C1 segment of cervical spinal cord (tissue), 14 donors: Measurements from ENCODE around the gene ZCCHC14.
A peak's percentile ranks its signal among the peaks of the same experiment; 100 is the strongest.
"Not testable (repeated sequence)": the region's sequence is repeated elsewhere in the genome, so short reads cannot be mapped to it uniquely, and the experiment has no call there.

ENCODE experiments used
- DNase-seq, 14 donors: peaks; one replicate each; lab custom pipeline; 2025; lab: John Stamatoyannopoulos, UW

The ZCCHC14 gene

DNA sequence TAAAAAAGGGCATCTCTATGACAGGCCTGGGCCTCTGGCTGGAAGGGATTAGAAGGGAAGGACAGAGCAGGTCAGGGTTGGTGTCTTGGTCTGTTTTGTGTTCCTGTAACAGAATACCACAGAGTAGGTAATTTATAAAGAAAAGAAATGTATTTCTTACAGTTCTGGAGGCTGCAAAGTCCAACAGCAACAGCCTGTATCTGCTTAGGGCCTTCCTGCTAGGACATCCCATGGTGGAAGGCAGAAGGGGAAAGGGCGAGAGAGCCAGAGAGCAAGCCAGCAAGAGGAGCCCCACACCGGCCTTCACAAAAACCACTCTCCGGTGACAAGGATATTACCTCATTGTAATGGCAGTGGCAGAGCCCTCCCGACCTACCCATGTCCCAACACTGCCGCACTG lies 11.1 kb downstream of the ZCCHC14 start:
- DNase-seq: not testable (repeated sequence)

DNA sequence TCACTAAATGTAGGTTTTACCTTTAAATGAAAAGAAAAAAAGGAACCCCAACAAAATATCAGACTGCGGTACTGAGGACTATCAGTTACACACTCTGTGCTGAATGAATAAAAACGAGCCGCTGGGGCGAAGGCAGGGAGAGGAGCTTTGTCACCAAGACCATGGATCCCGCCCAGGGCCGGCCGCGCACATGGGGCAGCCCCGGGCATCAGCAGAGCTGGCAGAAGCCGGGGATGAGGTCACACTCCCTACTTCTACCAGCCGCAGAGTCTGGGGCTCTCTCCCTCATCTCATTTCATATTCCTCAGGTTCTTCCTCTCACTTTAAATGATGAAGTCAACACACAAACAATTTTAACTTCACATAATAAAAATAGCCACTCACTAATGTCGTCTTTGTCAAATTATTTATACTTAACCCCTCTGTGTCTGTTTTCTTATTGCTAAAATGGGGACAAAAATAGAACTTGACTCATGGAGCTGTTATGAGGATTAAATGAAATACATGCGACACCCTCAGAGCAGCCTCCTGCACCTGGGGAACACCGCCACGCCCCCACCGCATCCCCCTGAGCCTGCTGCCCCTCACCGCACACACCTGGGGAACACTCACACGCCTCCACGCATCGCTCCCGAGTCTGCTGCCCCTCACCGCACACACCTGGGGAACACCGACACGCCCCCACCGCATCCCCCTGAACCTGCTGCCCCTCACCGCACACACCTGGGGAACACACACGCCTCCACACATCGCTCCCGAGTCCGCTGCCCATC lies 15.4 kb downstream of the ZCCHC14 start:
- DNase-seq: peak in 11 of 14 donors; percentile 23 to 78 (median 50)

DNA sequence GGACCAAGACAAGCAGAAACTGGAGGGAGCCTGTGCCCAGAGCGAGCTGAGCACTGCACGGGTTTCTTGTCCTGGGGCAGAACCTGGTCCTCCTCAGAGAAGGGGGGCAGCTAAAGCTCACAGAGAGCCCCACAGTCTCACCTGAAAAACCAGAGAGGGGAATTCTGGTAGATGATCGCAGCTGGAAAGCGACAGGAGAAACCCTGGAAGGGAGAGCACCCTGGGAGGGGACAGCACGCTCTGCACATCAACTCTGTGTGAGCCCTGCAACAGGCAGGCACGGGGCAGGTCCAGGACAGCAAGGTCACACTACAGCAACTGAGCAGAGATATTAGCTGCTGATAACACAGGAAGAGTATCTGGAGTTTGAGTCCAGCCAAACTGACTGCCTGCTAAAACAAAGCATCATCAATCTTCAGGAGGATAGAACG lies 18.2 kb downstream of the ZCCHC14 start:
- DNase-seq: no peak

DNA sequence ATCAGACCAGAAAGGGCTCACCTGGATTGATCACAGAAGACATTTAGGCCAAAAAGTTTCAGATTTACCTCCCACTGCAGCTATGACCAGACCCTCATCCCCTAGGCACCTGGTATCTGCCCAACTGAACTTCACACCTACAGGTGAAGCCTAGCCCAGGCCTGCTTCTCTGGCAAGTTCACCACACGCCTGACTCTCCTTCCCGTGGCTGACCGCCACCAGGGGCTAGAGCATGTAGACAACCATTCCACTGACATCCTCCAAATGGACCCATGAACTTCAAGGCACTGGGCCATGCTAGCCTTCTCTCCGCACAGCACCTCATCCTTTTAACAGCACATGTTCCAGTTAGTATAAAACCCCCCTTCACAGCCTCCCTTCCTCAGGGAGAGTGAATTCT lies 18.8 kb downstream of the ZCCHC14 start:
- DNase-seq: no peak

DNA sequence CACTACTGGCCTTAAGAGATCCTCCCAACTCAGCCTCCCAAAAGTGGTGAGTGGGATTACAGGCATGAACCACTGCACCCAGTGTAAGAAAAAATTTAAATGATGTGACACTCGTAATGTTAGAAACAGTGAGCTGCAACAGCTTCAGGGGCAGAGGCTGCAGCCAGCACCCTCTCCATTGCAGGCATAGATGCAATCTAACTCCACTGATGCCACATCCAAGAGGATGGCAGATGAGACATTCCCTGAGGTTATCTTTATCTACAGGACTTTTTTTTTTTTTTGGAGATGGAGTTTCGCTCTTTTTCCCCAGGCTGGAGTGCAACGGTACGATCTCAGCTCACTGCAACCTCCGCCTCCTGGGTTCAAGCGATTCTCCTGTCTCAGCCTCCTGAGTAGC lies 19.9 kb downstream of the ZCCHC14 start:
- DNase-seq: no peak

DNA sequence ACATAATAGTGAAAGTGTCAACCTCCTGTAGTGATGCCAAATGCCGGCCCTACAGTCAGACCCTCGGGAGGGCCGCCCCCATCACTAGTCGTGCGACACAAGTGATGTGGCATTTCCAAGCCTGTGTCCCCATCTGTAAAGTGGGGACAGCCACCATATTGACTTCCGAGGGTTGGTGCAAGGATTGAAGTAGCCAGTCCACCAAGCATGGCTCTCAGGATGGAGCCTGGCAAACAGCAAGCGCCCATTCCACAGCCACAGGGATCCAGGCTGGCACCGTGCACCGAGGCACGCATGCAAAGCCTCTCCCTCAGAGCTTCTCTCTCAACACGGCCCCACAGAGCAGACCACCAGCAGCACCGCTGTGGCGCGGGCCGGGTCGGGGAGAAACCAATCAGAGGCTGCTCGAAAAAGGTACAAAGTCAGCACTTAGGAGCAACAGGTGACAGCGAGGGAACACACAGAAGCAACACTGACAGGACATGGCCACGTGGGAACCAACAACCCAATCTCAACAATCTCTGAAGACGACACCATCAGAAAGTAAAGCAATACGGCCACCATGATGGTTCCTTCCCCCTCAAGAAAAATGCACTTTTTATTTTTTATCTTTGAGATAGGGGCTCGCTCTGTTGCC lies 20.6 kb downstream of the ZCCHC14 start:
- no peak for DNase-seq

DNA sequence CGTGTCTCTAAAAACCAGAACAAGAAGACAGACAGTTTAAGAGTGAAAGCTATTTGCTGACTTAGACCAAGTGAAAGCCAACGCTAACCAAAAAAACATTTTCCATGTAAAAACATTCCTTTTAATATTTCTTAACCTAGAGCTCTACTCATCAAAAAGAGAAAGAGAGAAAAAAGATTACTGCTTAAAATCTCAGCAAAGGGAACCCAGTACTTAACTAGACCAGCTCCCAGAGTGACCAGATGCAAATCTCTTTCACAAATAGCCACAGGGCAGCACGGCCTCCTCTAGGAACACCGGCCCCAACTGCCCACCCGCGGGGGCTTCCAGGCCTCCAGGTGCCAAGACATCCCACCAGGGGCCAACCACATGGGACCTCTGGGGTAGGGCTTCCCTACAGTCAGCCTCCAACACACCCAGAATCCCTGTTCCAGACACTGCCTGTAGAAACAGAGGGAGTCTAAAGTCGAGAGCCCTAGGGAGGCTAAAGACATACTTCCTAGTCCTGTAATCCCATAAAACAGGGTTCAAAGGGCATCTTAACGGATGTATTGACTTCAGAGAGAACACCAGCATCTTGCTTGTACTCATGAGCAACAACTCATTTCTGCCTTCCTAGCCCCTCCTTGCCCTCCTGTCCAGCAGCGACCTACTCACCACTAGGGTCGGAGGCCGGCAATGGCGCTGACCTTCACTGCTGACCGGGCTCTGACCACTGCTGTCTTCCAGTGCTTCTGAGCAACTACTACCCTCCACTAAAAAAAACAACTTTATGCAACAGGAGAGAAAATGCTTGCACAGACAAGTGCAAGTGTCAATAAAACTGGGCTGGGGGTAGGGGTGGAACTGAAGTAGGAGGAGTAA lies 21.3 kb downstream of the ZCCHC14 start:
- DNase-seq: no peak

DNA sequence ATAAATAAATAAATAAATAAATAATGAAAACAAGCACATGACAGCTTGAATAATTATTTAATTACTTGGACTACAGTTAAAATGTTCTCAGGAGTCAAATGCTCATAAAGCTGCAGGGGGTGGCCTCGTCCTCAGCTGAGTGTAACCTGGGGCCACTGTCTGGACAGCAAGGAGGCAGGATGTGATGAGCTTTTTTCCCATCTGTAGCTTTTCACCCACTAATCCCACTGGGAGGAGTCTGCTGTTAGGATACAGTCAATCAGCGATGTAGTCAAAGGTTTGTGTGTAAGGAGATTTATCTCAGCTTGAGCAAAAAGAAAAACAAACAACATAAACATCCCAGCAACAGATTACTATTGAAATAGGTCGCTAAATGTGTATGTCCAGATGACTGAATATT lies 22.5 kb downstream of the ZCCHC14 start:
- DNase-seq: no peak

DNA sequence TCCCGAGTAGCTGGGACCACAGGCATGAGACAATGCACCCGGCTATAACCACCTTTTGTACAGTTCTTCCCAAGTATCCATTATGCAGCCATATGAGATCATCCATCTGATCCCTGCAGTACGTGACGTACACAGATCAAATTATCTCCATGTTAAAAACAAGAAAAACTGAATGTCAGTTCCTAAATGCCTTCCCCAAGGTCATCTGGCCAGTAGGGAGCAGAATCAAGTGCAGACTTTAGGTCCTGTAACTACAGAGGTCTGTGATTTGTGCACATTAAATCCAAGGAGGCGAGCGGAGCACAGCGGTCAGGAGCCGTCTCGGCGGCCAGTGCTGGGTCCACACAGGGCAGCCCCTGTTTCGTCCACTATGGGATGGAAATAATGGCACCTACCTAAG lies 23.7 kb downstream of the ZCCHC14 start:
- no peak for DNase-seq

DNA sequence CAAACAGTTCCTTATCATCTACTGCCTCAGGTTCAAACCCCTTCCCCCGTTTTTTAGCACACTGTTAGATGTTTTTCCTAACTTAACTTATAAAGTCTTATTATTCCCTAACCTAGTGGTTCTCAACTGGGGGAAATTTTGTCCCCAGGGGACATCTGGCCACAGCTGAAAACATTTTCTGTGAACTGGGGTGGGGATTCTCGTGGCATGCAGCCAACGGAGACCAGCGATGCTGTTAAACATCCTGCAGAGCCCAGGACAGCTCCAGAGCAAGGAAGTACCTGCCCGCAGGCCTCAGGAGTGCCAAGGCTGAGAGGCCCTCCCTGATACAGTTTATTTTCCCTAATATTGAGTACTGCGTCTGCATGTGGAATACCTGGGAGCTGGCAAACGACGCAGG lies 24.3 kb downstream of the ZCCHC14 start:
- no peak for DNase-seq

DNA sequence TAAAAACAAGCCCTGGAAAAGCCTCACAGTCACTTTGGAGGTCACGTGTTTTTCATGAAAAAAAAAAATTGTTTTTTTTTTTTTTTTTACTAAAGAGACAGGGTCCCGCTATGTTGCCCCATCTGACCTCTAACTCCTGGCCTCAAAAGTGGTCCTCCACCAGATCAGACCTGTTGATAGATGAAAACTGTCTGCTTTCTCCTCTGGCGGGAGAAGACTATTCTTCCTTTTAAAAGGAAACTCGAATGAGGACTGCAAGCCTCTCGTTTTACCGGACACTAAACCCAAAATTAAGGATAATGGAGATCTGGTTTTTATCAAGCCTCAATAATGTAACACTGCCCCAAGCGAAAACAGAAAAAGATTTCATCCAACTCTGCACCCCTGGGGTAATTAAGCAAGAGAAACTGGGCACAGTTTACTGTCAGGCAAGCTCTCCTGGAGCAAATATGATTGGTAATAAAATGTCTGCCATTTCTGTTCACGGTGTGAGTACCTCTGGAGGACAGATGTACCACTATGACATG lies 25.8 kb downstream of the ZCCHC14 start:
- no peak for DNase-seq

DNA sequence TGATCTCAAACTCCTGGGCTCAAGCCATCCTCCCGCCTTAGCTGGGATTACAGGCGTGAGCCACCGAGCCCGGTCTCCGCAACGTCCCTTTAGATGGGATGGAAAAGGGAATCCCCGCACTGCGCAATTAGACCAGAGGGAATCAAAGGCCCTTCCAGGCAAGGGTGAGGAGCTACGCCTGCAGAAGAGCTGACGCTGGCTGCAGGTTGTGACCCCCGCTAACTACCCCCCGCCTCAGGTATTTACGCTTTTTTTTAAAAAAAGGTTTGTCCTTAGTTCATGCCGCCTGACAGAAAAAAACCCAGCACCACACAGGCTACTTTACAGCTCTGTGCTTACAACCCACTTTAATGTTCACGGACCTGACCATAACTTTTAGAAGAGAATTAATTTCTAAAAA lies 26.9 kb downstream of the ZCCHC14 start:
- no peak for DNase-seq

DNA sequence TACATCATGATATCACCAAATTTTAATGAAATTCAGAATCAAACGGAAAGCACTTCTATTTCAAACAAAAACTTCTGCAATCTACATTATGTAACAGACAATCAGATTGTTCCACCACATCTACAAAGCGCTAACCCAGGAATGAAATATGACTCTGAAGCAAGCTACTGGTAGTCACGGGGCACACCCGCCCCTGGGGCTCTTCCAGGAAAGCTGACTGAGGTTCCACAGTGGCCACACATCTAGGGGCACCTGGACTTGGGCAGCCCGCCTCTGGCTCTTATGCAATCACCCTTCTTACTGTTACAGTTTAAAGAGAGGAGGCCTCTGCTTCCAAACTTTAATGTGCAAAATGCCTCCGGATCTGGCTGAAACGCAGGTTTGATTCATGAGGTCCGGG lies 27.5 kb downstream of the ZCCHC14 start:
- peak in 1 of 14 donors; percentile 53 for DNase-seq

DNA sequence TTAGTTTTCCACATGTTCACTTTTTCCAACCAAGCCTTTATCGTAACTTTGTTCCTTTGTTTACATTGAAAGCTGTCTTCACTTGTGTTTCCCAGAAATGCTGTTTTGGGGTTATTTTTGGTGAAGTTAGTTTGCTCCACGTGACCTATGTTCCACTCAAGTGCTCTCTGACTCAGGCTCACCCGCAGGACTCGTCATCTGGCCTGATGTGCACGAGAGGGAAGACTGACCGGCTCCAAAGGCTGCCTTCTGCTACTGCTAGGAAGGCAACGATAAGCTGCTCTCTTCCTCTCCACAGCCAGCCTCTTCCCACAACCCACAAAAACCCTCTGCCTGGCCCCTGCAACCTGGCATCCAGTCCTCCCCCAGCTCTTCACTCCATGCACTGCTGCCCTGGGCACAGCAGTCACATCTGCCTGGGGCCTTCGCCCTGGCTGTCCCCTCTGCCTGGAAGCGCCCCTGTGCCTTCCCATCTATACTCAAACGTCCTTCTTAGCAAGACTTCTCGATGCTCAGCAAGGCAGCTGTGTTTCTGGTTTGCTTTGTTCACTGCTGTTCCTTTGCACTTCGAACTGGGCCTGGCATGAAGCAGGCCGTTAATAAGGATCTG lies 28.0 kb downstream of the ZCCHC14 start:
- DNase-seq: peak in 3 of 14 donors; percentile 9 to 62 (median 61)

DNA sequence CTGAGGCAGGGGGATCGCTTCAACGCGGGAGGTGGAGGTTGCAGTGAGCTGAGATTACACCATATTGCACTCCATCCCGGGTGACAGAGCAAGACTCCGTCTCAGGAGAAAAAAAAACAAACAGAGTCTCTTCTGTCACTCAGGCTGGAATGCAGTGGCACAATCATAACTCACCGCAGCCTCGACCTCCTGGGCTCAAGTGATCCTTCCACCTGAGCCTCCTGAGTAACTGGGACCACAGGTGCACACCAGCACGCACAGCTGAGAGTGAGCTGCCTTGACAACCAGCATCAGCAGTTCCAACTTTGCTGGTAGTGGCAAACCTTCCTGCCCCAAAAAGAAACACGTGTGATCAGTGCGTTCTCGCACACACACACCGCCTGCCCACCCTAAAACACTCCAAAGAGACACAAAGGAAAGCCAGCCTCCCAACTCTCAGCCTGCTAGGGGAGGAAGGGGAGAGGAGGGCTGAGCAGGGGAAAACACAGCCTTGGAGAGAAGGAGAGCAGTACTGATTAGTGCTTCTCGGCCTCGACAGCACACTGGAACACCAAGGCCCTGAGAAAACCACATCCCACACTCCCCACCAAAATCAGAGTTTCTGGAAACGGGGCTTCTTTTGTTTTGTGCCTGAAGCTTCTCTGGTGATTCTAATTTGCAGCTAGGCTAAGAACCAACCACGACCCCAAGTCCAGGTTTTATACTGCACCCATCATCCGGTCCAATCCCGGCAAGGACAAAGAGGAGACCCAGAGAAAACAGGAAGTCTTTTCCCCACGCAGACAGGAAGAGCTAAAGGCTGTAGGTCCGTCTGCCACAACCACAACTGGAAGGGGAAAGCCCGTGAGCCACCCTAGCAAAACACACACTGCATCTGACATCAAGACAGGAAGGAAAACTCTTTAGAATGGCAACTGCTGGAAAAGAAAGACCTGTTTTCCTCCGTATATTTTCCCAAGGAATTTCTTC lies 28.8 kb downstream of the ZCCHC14 start:
- peak in 2 of 14 donors; percentile 9 to 32 for DNase-seq

DNA sequence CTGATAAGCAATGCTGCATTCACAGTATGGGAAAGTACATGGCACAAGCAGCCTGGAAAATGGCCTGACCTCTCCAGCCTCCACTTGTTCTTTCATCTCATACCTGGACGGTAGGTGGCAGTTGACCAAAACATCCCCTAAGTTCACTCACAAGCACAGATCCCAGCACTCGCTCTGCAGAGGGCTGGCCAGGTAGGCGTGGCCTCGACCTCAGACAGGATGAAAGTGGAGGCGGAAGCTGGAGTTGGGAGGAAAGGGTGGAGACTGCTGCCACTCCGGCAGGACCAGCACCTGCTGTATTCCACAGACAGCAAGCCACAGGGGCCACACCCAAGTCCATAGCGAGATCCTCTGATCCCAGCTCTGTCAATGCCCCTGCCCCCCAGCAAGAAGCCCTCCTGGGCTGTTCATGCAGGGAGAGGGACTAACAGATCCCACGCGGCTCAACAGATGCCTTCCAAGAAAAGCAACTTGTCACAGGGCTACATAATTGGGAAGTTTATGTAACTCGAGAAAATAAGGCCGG lies 31.3 kb downstream of the ZCCHC14 start:
- peak in 1 of 14 donors; percentile 39 for DNase-seq

DNA sequence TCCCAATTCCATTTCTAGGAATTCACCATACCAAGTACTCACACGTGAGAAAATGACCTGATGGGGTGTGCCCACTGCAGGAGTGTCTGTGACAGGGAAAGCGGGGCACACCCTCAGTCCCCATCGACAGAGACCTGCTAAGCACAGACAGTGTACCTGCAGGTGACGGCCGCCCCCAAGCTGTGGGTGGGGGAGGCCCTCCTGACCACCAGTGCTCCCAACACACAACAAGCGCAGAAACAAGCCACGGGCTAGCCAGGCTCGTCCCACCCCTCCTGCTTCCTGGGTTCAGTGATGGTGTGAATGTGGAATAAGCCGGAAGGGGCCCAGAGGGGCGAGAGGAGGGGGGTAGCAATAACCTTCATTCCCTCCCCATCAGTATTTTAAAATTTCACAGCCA lies 31.9 kb downstream of the ZCCHC14 start:
- DNase-seq: no peak

DNA sequence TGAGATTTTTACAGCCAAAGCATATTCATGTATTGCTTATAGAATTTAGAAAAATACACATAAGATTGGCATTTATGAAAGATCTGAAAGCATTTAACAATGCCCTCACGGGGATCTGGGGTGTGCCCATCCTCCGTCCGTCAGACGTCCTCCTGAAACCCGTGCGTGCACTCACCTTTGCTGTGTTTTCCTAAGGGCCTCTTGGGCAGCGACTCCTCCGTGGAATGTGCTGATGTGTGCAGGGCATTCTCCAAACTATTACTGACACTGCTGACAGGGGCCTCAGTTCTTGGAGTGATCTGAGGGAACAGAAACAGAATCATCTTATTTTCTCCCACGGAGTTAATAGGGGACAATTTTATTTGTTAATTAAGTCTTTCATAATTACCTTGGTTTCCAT lies 33.0 kb downstream of the ZCCHC14 start:
- DNase-seq: no peak

DNA sequence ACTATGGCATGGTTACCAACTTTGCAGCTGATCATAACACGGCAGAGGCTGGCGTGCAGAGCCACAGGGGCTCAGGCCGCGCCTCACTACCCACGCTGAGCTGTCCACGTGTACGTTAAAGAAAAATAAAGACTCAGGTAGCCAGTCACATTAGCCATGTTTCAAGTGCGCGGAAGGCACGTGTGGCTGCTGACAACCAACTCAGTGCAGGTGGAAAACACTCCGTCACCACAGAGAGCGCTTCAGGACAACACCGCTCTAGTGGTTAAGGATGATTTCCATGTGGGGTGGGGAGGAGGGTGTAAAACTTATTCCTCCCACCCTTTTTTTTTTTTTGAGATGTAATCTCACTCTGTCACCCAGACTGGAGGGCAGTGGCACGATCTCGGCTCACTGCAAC lies 33.8 kb downstream of the ZCCHC14 start:
- DNase-seq: no peak

DNA sequence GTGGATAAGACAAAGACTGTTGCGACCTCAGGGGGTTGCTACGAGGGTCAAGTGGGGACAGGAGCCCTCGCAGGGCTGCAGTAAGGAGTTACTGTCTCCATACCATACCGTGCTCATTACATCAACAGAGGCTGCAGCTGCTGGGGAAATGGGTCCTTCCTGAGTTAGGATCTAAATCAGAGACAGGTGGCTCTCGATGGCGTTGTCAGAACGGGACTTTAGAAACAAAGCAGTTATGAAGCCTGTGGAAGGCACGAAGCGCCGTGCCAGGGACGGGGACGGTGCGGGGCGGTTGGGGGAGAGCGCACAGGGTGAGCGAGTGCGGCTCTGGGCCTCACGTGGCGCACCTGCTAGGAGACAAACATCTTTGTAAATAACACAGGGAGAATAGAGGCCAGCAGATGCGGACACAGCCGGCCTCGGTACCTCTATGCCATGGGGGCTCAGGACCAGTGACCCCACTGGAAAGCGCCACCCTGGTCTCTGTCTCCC lies 34.4 kb downstream of the ZCCHC14 start:
- DNase-seq: no peak
